Testis (tissue), 3 donors: Measurements from ENCODE around the gene ATOSB. TPM values are rescaled to one million over a fixed set of nuclear protein-coding genes. Genes with fewer than 3 reads are reported as not detected.

ENCODE experiments used
- DNase-seq: peaks from one replicate; pipeline ENCODE4 v3.0.0-alpha.2; 2019
- H3K27ac ChIP-seq, 2 donors: fragments of 200-600 bp; sonication (generic); one replicate each; pipeline ENCODE4 v1.5.1; 2019
- H3K27me3 ChIP-seq: fragments of 200-600 bp; sonication (generic); one replicate; pipeline ENCODE4 v1.5.1; 2019
- H3K36me3 ChIP-seq: fragments of 200-600 bp; sonication (generic); one replicate; pipeline ENCODE4 v1.5.1; 2017; ENCODE audit warnings: low read depth; ENCODE audit errors: missing control alignments
- H3K4me1 ChIP-seq: fragments of 200-600 bp; sonication (generic); one replicate; pipeline ENCODE4 v1.5.1; 2019
- H3K4me3 ChIP-seq, 2 donors: fragments of 200-600 bp; sonication (generic); one replicate each; pipeline ENCODE4 v1.5.1; 2017 to 2019
- H3K9me3 ChIP-seq: fragments of 200-600 bp; sonication (generic); one replicate; pipeline ENCODE4 v1.5.1; 2017
- POLR2A ChIP-seq: fragments of 450-650 bp; IDR thresholded peaks from one replicate; pipeline ENCODE4 v1.6.1; 2017; ENCODE audit warnings: antibody characterized with exemption, mild to moderate bottlenecking, moderate library complexity
- WGBS, 2 donors: methylation state at CpG; one replicate each; pipeline ENCODE4 v1.1.5; 2018; 5-methylcytosine and 5-hydroxymethylcytosine counted together
- intact Hi-C: fragments of 100-400 bp; cut with DNase I; formaldehyde crosslinking; loops from one replicate; pipeline ENCODE4 v1.15.1; 2023; ENCODE audit warnings: low total_unique reads
- polyA plus RNA-seq: library from polyadenylated mRNA; stranded (reverse); fragments of 350-450 nt; fragmentation: Illumina TruSeq; extraction: RNeasy Lipid Tissue Mini Kit (QIAGEN cat#74804); gene quantifications from one replicate; pipeline ENCODE4 v1.2.3, GENCODE V29; 2014; ENCODE audit warnings: low read depth, low replicate concordance; ENCODE audit not compliant: insufficient read depth
- total RNA-seq, 2 donors: library from RNA; depleted of rRNA; stranded (reverse); fragments of >200 nt; gene quantifications; one replicate each; pipeline ENCODE4 v1.2.3, GENCODE V29; 2016
- TF ChIP-seq, protein P1 (sequence below), 3 experiments: fragments of 450-650 bp in 2 of 3; fragments of 200-600 bp in 1 of 3; sonication (generic) in 1 of 3; IDR thresholded peaks; one replicate each; pipeline ENCODE4 v1.5.1; 2016 to 2019; ENCODE audit warnings: antibody characterized with exemption in 3 of 3, mild to moderate bottlenecking in 2 of 3, moderate library complexity in 1 of 3

The ATOSB gene
- total and polyA plus RNA-seq, 3 donors from 2014 or later = 15.9 to 19.6 (median 16.0) TPM

DNA sequence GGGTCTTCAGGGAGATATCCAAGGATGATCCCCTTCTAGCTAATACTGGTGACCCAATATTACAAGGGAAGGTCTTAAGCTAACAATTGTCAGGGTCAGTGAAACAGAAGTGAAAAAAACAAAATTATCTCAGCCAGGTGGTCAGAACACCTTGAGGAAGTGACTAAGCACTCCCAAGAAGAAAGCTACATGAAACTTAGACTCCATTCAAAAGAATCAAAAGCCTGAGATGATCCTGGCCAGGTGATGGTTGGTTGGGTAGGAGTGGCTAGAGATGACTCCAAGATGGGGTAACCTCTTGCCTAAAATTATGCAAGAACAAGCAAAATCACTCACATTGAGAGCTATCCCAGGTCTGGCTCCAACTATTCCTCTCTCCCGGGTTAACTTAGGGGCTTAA is 48.6 kb downstream of the ATOSB start:
- TF ChIP-seq, protein P1, sequence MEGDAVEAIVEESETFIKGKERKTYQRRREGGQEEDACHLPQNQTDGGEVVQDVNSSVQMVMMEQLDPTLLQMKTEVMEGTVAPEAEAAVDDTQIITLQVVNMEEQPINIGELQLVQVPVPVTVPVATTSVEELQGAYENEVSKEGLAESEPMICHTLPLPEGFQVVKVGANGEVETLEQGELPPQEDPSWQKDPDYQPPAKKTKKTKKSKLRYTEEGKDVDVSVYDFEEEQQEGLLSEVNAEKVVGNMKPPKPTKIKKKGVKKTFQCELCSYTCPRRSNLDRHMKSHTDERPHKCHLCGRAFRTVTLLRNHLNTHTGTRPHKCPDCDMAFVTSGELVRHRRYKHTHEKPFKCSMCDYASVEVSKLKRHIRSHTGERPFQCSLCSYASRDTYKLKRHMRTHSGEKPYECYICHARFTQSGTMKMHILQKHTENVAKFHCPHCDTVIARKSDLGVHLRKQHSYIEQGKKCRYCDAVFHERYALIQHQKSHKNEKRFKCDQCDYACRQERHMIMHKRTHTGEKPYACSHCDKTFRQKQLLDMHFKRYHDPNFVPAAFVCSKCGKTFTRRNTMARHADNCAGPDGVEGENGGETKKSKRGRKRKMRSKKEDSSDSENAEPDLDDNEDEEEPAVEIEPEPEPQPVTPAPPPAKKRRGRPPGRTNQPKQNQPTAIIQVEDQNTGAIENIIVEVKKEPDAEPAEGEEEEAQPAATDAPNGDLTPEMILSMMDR (IDR thresholded peaks at IDR 0.05) = no peak
- no peak for TF ChIP-seq POLR2A
- H3K4me3 ChIP-seq = no peak overlapping the region
- intact Hi-C loops = no loop called here
- no peaks in the 10 kb centered on the region for H3K9me3 ChIP-seq
- H3K27ac ChIP-seq = no peak overlapping the region
- H3K4me1 ChIP-seq = peaks cover 24% of the 10 kb centered on the region
- no peaks in the 10 kb centered on the region for H3K36me3 ChIP-seq
- no peak for DNase-seq
- H3K27me3 ChIP-seq = no peaks in the 10 kb centered on the region
- WGBS, 2 donors = 75 to 77% methylated on average over 1 of the region's 1 CpG

DNA sequence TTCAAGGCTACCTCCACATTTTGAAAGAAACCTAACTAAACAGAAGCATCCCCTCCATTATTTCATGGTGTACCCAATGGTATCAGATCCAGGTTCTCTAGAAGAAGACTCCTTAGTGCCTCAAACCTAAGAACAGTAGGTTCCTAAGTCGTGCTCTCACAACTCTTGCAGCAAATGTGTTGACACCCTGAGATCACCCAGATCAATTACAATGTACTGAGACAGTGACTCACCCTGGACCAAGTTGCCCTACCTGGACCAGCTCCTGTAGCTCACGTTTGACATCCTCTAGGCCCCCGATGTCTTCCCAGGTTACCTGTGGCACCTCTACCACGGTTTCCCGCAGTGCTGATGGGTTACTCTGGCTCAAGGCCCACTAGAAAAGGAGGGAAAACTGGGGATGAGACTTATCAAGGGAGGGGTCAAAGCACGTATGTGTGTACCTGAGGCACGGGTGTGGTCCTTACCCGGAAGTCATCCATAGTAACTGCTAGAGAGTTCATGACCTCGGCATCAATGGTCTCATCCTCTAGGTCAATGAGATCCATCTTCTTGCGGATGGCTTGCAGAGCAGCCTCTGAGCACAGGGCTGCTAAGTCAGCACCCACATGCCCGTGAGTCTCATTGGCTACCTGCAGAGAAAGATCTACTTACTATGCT is 55.0 kb downstream of the ATOSB start:
- no peak overlapping the region for H3K27ac ChIP-seq
- intact Hi-C loops = no loop called here
- no peak overlapping the region for H3K4me3 ChIP-seq
- WGBS, 2 donors = 91 to 93% methylated on average over 11 of the region's 11 CpGs
- TF ChIP-seq, protein P1 (IDR thresholded peaks at IDR 0.05) = no peak
- TF ChIP-seq POLR2A = no peak
- H3K9me3 ChIP-seq = no peaks in the 10 kb centered on the region
- H3K4me1 ChIP-seq = no peaks in the 10 kb centered on the region
- DNase-seq = no peak
- H3K36me3 ChIP-seq = no peaks in the 10 kb centered on the region
- H3K27me3 ChIP-seq = no peaks in the 10 kb centered on the region

DNA sequence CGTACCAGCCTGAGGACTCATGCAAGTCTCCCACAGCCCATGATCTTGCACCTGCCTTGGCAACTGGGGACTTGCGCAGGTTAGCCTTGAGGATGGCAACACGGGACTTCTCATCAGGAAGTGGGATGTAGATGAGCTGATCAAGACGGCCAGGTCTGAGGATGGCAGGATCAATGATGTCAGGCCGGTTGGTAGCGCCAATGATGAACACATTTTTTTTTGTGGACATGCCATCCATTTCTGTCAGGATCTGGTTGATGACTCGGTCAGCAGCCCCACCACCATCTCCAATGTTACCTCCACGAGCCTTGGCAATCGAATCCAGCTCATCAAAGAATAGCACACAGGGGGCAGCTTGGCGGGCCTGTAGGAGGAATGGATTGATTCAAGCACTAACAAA is 56.2 kb downstream of the ATOSB start:
- no peak for TF ChIP-seq POLR2A
- TF ChIP-seq, protein P1 (IDR thresholded peaks at IDR 0.05) = no peak
- no peaks in the 10 kb centered on the region for H3K36me3 ChIP-seq

DNA sequence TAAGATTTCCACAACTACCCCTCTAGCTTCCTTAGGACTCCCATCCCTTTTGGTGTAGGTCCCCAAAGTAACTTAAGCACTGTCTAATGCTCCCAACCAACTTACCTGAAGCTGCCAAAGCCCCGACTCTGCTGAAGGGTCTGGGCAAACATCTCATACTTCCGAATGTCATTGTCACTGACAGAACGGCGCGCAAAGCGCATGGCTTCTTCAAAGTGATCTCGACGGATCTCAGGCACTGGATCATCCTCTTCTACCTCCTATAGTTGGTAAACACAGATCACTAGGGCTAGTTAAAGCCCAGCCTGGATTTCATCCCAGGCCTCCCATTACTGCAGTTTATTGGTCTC is 58.4 kb downstream of the ATOSB start:
- TF ChIP-seq, protein P1 (IDR thresholded peaks at IDR 0.05) = no peak
- no peak for TF ChIP-seq POLR2A
- intact Hi-C loops = no loop called here
- no peaks in the 10 kb centered on the region for H3K27me3 ChIP-seq
- H3K27ac ChIP-seq = no peak overlapping the region
- H3K4me1 ChIP-seq = no peaks in the 10 kb centered on the region
- DNase-seq = no peak
- 92 to 93% methylated on average over 8 of the region's 8 CpGs for WGBS, 2 donors
- no peaks in the 10 kb centered on the region for H3K36me3 ChIP-seq
- no peak overlapping the region for H3K4me3 ChIP-seq
- no peaks in the 10 kb centered on the region for H3K9me3 ChIP-seq

More for the DNA sequence above, 56.2 kb downstream of the ATOSB start:
- no peaks in the 10 kb centered on the region for H3K27me3 ChIP-seq
- H3K9me3 ChIP-seq = no peaks in the 10 kb centered on the region
- H3K4me3 ChIP-seq = no peak overlapping the region
- H3K27ac ChIP-seq = no peak overlapping the region
- intact Hi-C loops = no loop called here
- no peaks in the 10 kb centered on the region for H3K4me1 ChIP-seq
- no peak for DNase-seq
- 96 to 99% methylated on average over 10 of the region's 10 CpGs for whole genome bisulfite sequencing, 2 donors
